ENCODE data around the gene LYSMD2. TPM values are rescaled to one million over a fixed set of nuclear protein-coding genes. Genes with fewer than 3 reads are reported as not detected.

The LYSMD2 gene
- total and polyA plus RNA-seq, 2 of the 8 experiments (the other 6 are each of a cell fraction or from before 2014, with no cell fraction given), result 2.2 to 2.7 TPM

DNA sequence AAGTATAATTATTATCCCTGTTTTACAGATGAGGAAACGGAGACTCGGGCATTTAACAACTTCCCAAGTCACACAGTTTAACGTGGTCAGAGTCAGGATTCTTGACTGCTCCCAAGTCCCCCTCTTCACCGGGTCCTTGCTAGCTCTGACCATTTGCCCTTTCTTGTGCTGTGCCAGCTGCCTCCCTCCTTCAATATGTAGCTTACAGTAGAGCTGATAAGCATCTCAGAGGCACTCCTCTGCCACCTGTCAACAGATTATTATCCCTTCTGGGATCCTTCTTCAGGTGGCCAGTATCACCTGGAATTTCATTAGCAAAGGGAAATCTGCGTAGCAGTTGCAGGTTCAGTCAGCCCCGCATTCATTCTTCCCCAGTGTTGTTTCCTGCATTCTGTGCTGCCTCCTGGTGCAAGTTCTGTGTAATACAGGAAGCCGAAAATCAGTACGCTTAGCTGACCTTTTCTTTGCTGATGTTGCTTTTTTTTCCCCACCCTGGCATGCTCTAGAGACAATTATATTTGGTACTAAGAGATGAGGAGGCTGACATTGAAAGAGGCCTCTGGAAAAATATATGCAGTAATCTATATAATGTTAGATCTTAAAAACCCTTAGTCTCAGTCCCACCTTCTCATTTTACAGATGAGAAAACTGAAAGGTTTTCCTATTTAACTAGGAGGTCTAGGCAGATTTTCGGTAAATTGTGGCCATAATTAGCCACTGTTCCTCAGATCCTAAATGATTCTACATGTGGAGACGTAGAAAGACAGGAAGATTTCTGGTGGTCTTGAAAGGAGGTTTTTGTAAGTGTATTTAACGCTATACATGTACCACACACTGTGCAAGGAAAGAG is 38.7 kb upstream of the LYSMD2 start:
- peak; percentile 93 for FAIRE-seq
- Histone ChIP-seq H2AFZ (ENCODE audit: low read length) (no peak overlapping the region), H2BK15ac (ENCODE audit: low read length) (no peak overlapping the region), H4K20me1 (replicated peaks in 1 of 2; ENCODE audit: control insufficient read depth in 1 of 2, insufficient read depth in 2 of 2, low read length in 2 of 2) (no peaks in the 10 kb centered on the region), H4K5ac (ENCODE audit: insufficient read length, low read depth, low read length) (no peak overlapping the region), H3K36me3 (ENCODE audit: control insufficient read depth in 2 of 4, insufficient read depth in 4 of 4, low read length in 3 of 4) (no peaks in the 10 kb centered on the region), H3K4me1 (replicated peaks in 1 of 4; ENCODE audit: control insufficient read depth in 3 of 4, insufficient read depth in 4 of 4, low read length in 3 of 4) (peaks cover 0 to 2% (median 0%) of the 10 kb centered on the region in 4 experiments; a peak in 2 of 7 replicates), H3K27ac (ENCODE audit: low read depth, low read length) (no peak overlapping the region), H2BK5ac (ENCODE audit: low read depth, low read length) (no peak overlapping the region), H3K27me3 (replicated peaks in 1 of 4; ENCODE audit: control insufficient read depth in 3 of 4, extremely low read depth in 1 of 4, insufficient read depth in 3 of 4, low read length in 3 of 4) (no peaks in the 10 kb centered on the region), H3K56ac (replicated peaks; ENCODE audit: insufficient read length, low read depth, low read length) (no peak overlapping the region), H3K23me2 (ENCODE audit: low read depth, low read length) (no peaks in the 10 kb centered on the region), H3K14ac (ENCODE audit: insufficient read length) (no peak overlapping the region), H3K9me3 (ENCODE audit: insufficient read depth in 2 of 2, low read depth in 1 of 2, low read length in 1 of 2) (no peaks in the 10 kb centered on the region), H3K4me3 (ENCODE audit: extremely low read depth in 1 of 4, insufficient read depth in 2 of 4, low read depth in 3 of 4, low read length in 4 of 4) (no peak overlapping the region), H4K8ac (ENCODE audit: extremely low read depth, insufficient read depth, low read length) (no peak overlapping the region), H2BK20ac (ENCODE audit: low read length) (no peak overlapping the region), H3K4ac (replicated peaks; ENCODE audit: insufficient read length, low read depth, low read length) (no peak overlapping the region), H4K91ac (replicated peaks; ENCODE audit: insufficient read length, low read length) (no peak overlapping the region), H3K18ac (ENCODE audit: extremely low read depth, low read length) (no peak overlapping the region), H3K23ac (ENCODE audit: insufficient read length) (no peak overlapping the region), H2AK5ac (ENCODE audit: low read depth, low read length) (no peak overlapping the region), H3K79me1 (ENCODE audit: low read depth, low read length) (no peaks in the 10 kb centered on the region), H2BK120ac (replicated peaks; ENCODE audit: low read depth, low read length) (no peak overlapping the region), H3K9ac (replicated peaks in 1 of 4; ENCODE audit: extremely low read depth in 1 of 4, low read depth in 3 of 4, low read length in 3 of 4) (no peak overlapping the region), H2BK12ac (ENCODE audit: low read depth, low read length) (no peak overlapping the region), H3K4me2 (ENCODE audit: insufficient read depth in 1 of 2, low read depth in 2 of 2, low read length in 2 of 2) (no peak overlapping the region), H3K79me2 (ENCODE audit: control insufficient read depth in 1 of 2, insufficient read depth in 2 of 2, low read length in 2 of 2) (no peaks in the 10 kb centered on the region)
- peak in 1 of 2 experiments; percentile 71 for DNase-seq (ENCODE audit: low read depth in 1 of 2, low spot score in 2 of 2)
- 65% methylated on average over 11 of the region's 11 CpGs; no CpG with 5 or more reads in 1 of the 2 experiments for WGBS, 2 experiments (ENCODE audit: extremely low coverage in 1 of 2, insufficient coverage in 1 of 2, insufficient read length in 1 of 2, insufficient replicate concordance in 2 of 2, low coverage in 1 of 2, low lambda C conversion rate in 2 of 2, missing lambda C conversion rate in 1 of 2)
- CTCF ChIA-PET (ENCODE audit: partially characterized antibody), result interaction anchor here (0.6 to 9.8 kb wide), 75 partner anchors 8 to 438 kb away, joined by 3 to 243 read pairs (median 6); partner anchors contain the start of genes LYSMD2 and SCG3
- POLR2A ChIA-PET (ENCODE audit: partially characterized antibody), result interaction anchor here (0.8 to 2.0 kb wide), 4 partner anchors 18 to 196 kb away, joined by 3 to 7 read pairs (median 4); partner anchors contain the start of genes LEO1 and SCG3
- TF ChIP-seq BACH1 (IDR thresholded peaks at IDR 0.05; ENCODE audit: low read length), result 0 out of 2 replicates have a peak, but pooled peaks have one; percentile 25
- TF ChIP-seq RAD21 (IDR thresholded peaks at IDR 0.05 in 1 of 2, conservative IDR thresholded peaks at IDR 0.05 in 1 of 2; ENCODE audit: low read depth in 2 of 2, low read length in 2 of 2), result peak; percentile 95
- peak; percentile 88 for TF ChIP-seq MAFK (IDR thresholded peaks at IDR 0.05; ENCODE audit: low read depth, low read length)
- TF ChIP-seq CHD1 (IDR thresholded peaks at IDR 0.05; ENCODE audit: low read depth, low read length), result no peak
- TF ChIP-seq KDM4A (IDR thresholded peaks at IDR 0.05; ENCODE audit: low read depth, low read length, severe bottlenecking), result no peak
- no peak for TF ChIP-seq RBBP5 (IDR thresholded peaks at IDR 0.05; ENCODE audit: borderline replicate concordance, low read depth, low read length)
- peak; percentile 52 to 91 (median 91) for TF ChIP-seq CTCF (IDR thresholded peaks at IDR 0.05; ENCODE audit: control extremely low read depth in 1 of 3, insufficient read depth in 1 of 3, low read depth in 1 of 3, low read length in 3 of 3)
- 0 out of 2 replicates have a peak, but pooled peaks have one; percentile 9 for TF ChIP-seq TEAD4 (IDR thresholded peaks at IDR 0.05; ENCODE audit: low read depth, low read length)

Measured in H1 (cell line).